ENCODE measurements around the gene ATG10.

GRCh38 chr5:82290005-82290404, 318.2 kb downstream of the ATG10 start:
- TF ChIP-seq ZNF282 (IDR thresholded peaks at IDR 0.05; ENCODE audit: partially characterized antibody), result no peak
- no peak for TF ChIP-seq CTCF (CRISPR knock-in tag; IDR thresholded peaks at IDR 0.05)
- TF ChIP-seq HCFC1 (IDR thresholded peaks at IDR 0.05; ENCODE audit: low read depth, low read length), result no peak
- no peak for TF ChIP-seq ZSCAN5A (CRISPR knock-in tag; IDR thresholded peaks at IDR 0.05; ENCODE audit: borderline replicate concordance)
- no peak for TF ChIP-seq ADNP (CRISPR knock-in tag; IDR thresholded peaks at IDR 0.05)
- no peak for TF ChIP-seq IRF1 (CRISPR knock-in tag; IDR thresholded peaks at IDR 0.05; ENCODE audit: low read depth)
- TF ChIP-seq ZNF747 (CRISPR knock-in tag; IDR thresholded peaks at IDR 0.05; ENCODE audit: borderline replicate concordance), result no peak
- TF ChIP-seq ZNF24 (IDR thresholded peaks at IDR 0.05), result no peak
- no peak for TF ChIP-seq TAF1 (CRISPR knock-in tag; IDR thresholded peaks at IDR 0.05)
- TF ChIP-seq ZNF101 (CRISPR knock-in tag; IDR thresholded peaks at IDR 0.05; ENCODE audit: borderline replicate concordance, low read depth), result no peak
- TF ChIP-seq POLR2AphosphoS2 (IDR thresholded peaks at IDR 0.05; ENCODE audit: low read depth, low read length), result no peak
- no peak for TF ChIP-seq ZNF704 (CRISPR knock-in tag; IDR thresholded peaks at IDR 0.05; ENCODE audit: borderline replicate concordance)
